ENCODE measurements around the gene IL2RG.
A peak's percentile ranks its signal among the peaks of the same experiment; 100 is the strongest.

The IL2RG gene

DNA sequence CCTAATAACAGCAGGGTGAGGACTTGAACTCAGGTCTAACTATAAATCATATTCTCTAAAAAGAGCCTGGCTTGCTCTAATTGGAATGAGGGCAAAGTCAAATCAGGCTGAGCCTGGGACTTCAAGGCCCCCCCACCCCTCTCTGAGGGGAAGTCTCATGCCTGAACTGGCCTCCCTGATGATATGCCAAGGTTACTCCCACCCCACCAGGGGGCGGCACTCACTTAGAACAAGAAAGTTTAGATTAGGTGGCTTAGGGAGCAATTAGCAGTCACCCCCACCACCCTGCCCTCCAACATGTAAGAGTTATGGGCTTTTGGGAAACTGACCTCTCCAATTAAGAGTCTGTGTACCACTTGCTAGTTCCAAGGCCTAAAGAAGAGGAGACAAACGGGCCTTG lies 13.1 kb downstream of the IL2RG start:
- ChIA-PET CTCF (no interaction called here), POLR2A (ENCODE audit: low non-redundant PET) (no interaction called here)
- TF ChIP-seq, protein P1, sequence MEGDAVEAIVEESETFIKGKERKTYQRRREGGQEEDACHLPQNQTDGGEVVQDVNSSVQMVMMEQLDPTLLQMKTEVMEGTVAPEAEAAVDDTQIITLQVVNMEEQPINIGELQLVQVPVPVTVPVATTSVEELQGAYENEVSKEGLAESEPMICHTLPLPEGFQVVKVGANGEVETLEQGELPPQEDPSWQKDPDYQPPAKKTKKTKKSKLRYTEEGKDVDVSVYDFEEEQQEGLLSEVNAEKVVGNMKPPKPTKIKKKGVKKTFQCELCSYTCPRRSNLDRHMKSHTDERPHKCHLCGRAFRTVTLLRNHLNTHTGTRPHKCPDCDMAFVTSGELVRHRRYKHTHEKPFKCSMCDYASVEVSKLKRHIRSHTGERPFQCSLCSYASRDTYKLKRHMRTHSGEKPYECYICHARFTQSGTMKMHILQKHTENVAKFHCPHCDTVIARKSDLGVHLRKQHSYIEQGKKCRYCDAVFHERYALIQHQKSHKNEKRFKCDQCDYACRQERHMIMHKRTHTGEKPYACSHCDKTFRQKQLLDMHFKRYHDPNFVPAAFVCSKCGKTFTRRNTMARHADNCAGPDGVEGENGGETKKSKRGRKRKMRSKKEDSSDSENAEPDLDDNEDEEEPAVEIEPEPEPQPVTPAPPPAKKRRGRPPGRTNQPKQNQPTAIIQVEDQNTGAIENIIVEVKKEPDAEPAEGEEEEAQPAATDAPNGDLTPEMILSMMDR (conservative IDR thresholded peaks at IDR 0.05; ENCODE audit: low read depth), result no peak
- H3K27ac ChIP-seq, result no peak overlapping the region
- no peak for DNase-seq (ENCODE audit: low spot score)

DNA sequence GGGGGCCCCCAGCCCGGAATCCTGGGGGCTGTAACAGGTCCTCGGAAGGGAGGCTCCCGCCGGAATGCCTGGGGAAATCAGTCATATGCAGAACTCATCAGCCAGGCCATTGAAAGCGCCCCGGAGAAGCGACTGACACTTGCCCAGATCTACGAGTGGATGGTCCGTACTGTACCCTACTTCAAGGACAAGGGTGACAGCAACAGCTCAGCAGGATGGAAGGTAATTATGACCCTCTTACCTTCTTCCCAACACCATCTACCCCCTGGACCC lies 14.7 kb downstream of the IL2RG start:
- TF ChIP-seq, protein P1 (conservative IDR thresholded peaks at IDR 0.05; ENCODE audit: low read depth), result no peak
- no peak overlapping the region for H3K27ac ChIP-seq
- ChIA-PET POLR2A (ENCODE audit: low non-redundant PET) (no interaction called here), CTCF (no interaction called here)
- DNase-seq (ENCODE audit: low spot score), result no peak

DNA sequence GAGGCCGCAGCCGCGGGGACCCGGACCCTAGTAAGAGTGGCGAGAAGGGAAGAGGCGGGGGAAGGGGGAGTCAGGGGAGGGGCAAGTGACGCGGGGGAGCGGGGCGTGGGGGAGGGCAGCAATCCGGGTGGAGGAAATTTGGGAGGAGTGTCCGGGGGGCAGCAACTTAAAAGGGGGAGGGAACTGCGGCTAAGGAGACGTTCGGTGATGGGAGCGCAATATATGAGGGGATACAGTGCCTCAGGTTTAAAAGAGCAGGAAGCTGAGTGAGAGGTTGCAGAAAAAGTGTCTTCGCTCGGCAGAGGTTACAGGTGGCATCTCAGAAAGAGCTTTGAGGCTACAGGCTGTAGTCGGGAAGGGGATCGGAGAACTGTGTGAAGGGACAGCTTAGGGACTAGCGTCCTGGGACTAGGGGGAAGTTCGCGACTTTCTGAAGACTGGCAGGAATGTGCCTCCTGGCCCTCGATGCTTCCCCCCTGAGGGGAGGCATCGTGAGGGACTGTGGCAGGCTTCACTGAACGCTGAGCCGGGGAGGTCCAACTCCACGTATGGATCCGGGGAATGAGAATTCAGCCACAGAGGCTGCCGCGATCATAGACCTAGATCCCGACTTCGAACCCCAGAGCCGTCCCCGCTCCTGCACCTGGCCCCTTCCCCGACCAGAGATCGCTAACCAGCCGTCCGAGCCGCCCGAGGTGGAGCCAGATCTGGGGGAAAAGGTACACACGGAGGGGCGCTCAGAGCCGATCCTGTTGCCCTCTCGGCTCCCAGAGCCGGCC lies 15.2 kb downstream of the IL2RG start:
- H3K27ac ChIP-seq, result peak overlapping the region; percentile 36; the same call in 1 of the 2 replicates
- DNase-seq (ENCODE audit: low spot score), result peak; percentile 56
- ChIA-PET CTCF (interaction anchor here (0.7 kb wide), 1 partner anchor 33 kb away, joined by 3 read pairs; no protein-coding TSS in a partner anchor), POLR2A (ENCODE audit: low non-redundant PET) (no interaction called here)
- TF ChIP-seq, protein P1 (conservative IDR thresholded peaks at IDR 0.05; ENCODE audit: low read depth), result no peak

DNA sequence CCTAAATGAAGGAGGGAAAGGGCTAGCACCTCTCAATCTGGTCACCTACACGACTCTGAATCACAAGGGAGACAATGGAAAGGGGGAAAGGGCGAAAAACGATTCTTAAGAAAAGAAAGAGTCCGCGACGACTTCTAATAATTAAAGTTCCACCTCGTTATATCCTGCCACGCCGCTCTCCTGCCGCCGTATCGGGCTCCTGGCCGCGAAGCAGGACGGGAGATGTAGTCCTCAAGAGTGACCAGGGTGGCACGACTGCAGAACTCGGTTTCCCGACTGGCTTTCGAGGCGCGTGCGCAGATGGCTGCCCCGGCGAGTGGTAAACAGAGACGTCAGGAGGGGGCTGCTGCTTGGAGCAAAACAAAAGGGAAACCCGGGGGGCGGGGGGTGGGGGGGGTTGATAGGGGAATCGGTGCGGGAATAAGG lies 15.8 kb downstream of the IL2RG start, which contains the start of gene FOXO4:
Gene FOXO4 (plus strand): TSS at position 297 of the 426 bp plus-strand sequence. CDS start 678 bp downstream, outside the sequence.
- H3K27ac ChIP-seq, result peak within 1 kb of the TSS; percentile 36; the same call in 1 of the 2 replicates
- ChIA-PET CTCF (no interaction called here), POLR2A (ENCODE audit: low non-redundant PET) (no interaction called here)
- TF ChIP-seq, protein P1 (conservative IDR thresholded peaks at IDR 0.05; ENCODE audit: low read depth), result no peak
- peak; percentile 85 for DNase-seq (ENCODE audit: low spot score)

DNA sequence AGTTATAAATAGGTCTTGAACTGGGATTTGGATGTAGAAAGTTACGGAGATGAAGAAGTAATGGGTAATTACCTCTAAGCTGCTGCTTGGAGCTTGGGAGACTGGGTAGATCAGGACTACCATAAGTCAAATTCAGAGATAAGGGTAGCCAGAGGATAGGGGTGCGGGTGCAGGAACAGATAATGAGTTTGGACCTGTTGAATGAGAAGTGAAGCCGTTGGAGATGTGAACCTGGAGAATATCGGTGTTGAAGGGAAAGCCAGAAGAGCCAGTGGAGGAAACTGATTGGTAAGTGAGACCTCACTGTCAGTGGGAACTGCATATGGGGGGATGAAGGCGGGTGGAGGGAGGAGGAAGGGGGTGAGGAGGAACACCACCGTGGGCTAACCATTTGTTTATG lies 16.3 kb downstream of the IL2RG start:
- TF ChIP-seq, protein P1 (conservative IDR thresholded peaks at IDR 0.05; ENCODE audit: low read depth), result no peak
- no peak overlapping the region for H3K27ac ChIP-seq
- CTCF ChIA-PET, result no interaction called here
- POLR2A ChIA-PET (ENCODE audit: low non-redundant PET), result no interaction called here
- no peak for DNase-seq (ENCODE audit: low spot score)

DNA sequence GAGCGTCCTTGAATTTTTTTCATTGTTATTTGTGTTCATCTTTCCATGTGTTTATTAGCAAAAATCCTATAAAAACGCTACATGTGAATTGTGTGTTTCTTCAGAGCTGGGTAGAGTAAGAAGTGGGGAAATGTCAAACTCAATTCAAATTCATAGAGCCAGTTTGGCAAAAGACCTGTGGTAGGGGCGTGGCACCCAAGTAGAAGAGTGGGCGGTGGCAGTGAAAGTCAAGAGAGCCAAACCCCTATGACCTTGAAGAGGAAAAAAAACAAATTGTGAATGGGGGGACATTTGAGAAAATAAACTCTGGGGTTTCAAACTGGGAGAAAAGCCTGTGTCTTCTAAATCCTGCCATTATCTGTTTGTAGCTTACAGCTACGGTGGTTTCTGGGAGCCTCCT lies 20.1 kb downstream of the IL2RG start:
- POLR2A ChIA-PET (ENCODE audit: low non-redundant PET), result no interaction called here
- TF ChIP-seq, protein P1 (conservative IDR thresholded peaks at IDR 0.05; ENCODE audit: low read depth), result no peak
- CTCF ChIA-PET, result no interaction called here
- no peak for DNase-seq (ENCODE audit: low spot score)
- H3K27ac ChIP-seq, result no peak overlapping the region
